CD4-positive, alpha-beta T cell treated with Interleukin-15 for 4 hours (primary cell): ENCODE results near the gene CAB39.
A peak's percentile ranks its signal among the peaks of the same experiment; 100 is the strongest.

Source experiments
- DNase-seq: peaks from one replicate; pipeline ENCODE4 v3.0.0-alpha.2; 2020; ENCODE audit warnings: low spot score

Gene CAB39

DNA sequence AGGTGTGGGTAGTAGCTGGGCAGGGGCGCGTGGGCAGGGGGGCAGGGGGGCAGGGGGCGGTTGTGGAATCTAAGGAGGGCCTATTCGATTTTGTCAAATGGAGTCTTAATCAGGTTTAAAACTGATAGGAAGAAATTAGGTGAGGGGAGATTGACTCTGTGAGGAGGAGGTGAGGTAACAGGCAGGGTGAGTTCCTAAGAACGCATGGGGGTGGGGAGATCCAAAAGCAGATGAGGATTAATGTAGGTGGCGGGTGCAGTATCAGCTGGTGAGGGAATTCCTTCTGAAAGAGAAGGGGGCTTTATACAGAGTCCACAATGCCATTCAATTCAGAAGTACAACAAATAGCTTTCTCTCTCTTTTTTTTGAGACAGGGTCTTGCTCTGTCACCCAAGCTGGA is 72.7 kb downstream of the CAB39 start:
- no peak for DNase-seq

- DNase-seq = no peak
Measured at GRCh38 chr2:230787101-230787500, 74.5 kb downstream of the CAB39 start.

DNA sequence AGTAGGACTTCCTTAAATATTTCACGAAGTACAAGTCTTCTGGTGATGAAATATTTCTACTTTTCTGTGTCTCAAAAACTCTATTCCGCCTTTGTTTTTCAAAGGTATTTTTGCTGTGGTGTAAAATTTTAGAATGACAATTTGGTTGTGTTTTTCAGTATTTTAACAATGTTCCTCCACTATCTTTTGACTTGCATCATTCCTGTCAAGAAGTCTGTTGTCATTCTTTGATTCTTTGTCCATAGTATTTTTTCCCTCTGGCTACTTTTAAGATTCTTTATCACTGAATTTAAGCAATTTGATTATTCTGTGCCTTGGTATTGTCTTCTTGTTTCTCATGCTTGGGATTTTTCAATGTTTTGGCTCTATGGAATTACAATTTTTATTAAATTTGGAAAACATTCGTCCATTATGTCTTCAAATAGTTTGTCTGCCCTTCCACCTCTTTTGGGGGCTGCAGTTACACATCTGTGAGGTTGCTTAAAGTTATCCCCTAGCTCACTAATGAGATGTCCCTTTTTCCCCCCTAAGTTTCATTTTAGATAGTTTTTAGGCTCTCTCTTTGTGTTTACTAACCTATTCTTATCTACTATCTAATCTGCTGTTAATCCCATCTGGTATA is 76.0 kb downstream of the CAB39 start:
- DNase-seq = no peak

GRCh38 chr2:230790981-230791380 is 78.3 kb downstream of the CAB39 start:
- DNase-seq = no peak

DNA sequence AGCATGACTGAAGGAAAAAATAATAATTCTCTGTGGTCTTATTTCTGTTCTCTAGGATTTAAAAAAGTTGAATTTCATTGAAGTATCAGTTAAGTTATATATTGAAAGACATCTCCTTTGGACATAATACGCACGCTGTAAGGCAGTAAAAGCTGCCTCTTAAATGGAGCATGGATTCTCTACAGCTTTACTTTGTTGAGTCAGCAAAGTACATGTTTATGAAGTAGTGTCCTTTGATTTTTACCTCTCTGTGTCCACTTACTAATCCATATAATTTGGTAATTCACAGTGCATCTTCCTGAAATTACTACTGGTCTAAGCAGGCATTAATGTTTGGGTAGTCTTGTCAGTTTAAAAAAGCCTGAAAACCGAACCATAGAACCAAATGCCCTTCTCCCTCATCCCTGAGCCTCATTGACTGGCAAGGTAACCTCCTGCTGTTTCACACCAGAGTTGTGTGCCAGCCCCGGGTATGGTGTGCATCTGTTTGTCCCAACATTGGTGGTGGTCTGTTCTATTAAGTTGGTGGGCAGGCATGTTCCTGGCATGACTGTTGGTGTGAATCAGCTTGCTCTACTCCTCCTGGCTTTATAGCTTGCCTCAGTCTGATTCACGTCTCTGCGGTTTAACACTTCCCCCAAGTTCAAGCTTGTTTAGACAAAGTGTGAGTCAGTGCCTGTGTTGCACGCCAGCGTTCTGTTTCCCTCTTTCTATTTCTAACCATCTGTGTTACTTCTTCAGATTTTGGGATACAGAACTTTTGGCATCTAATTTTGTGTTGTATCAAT is 81.1 kb downstream of the CAB39 start:
- peak; percentile 81 for DNase-seq

DNA sequence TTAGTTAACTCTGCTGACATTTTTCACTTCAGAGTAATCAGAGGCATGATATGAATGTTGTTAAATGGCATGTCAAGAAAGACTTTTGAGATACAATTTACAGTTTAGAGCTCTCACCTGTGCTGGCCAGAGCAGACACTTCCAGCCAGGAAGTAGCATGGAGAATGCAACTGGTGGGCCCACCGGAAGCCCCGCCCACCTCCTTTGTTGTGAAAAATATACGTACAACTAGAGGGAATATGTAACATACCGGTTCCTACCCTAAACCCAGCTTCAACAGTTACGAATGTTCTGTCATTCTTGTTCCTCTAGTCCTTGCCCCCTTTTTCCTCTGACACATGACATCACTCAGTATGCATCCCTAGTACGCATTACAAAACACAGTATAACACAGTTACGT is 81.9 kb downstream of the CAB39 start:
- no peak for DNase-seq

- DNase-seq = no peak
Measured at GRCh38 chr2:230795856-230796255, 83.2 kb downstream of the CAB39 start.

- DNase-seq = no peak
Measured at GRCh38 chr2:230796280-230796862, 83.7 kb downstream of the CAB39 start.

DNA sequence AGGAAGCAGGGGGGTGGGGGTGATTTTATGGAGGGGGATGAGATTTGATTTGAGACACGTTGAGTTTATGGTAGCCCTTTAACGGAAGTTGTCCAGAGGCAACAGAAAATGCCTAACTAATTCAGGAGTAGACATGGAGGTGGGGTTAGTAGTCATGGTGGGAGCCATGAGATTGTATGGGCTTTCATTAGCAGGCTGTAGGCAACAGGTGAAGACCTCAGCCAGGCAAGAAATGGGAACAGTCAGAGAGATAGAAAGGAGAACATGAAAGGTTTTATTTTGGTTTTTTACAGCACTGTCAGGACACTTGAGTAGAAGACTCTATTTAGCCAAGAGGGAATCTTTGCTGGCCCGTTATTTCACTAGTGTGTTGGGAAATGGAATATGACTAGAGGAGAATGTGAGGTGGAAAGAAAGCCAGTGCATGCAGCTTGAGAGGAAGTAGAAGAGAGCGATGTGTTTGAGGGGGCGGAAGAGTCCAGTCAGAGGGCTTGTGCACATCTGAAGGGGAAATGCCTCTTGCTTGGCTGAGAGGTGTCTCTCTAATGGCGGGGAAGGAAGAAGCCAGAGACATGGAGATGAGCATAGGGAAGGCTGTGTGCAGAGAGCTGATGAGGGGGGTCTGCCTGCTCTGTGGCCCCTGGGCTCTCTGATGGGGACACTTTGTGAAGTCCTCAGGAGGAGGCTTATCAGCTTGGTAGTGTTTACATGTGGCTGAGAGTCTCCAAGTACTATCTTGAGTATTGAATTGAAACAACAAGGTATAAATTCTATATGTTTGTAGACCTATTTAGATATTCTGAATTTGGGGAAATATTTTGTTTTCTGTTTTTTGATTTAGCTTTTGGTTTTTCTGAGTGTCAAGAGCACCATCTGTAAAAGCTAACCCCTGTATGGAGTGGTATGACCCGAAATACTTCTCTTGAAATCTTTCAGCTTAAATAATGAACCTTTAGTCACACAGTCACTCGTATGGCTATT is 85.2 kb downstream of the CAB39 start:
- no peak for DNase-seq

DNA sequence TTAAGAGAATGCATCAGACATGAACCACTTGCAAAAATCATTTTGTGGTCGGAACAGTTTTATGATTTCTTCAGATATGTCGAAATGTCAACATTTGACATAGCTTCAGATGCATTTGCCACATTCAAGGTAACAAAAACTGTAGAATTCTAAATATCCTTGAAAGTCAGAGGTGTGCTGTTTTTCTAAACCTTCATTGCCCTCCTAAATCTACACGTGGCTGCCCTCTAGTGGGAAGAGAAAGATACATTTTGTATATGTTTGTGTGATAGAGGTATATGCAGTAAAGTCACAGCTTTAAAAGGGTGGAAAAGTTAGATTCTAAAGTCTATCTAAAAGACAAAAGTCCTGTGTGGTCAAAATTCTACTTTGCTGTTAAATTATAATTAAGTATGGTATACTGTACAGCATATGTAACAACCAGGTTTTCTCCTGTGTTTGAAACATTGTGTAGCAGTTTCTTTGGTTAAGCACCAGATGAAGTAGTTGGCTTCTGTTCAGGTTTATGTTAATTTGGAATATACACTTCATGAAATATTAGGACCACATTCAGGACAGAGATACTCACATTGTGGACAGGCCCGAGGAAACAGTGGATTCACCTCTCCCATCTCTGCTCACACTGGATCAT is 86.2 kb downstream of the CAB39 start:
- peak; percentile 80 for DNase-seq

DNA sequence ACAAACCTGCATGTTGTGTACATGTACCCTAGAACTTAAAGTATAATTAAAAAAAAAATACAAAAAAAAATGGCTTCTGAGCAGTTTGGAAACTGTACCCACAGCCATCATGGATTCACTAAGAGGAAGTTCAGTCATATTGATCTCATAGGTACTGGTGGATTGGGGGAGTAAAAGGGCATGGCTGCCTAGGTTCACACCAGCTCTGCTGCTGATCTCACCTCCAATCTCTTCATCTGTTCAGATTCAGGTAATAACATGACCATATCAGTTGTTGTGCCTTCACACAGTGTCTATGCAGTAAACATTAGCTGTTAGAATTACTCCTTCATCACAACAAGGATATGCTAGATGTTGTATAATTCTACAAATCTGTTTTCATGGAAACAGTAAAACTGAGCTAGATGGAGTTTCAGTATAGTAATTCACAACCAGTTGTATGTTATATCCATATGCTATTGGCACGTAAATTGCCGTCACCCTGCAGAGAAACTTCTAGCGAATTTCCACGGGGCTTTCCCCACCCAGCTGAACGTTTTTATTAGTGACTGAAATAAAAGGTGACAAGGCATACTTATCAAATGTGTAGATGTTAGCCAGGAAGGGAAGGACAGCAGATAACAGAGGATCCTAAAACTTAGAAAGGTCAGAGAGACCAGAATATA is 92.8 kb downstream of the CAB39 start:
- DNase-seq = no peak

- no peak for DNase-seq
Measured at GRCh38 chr2:230807729-230808128, 95.1 kb downstream of the CAB39 start.

- no peak for DNase-seq
Measured at GRCh38 chr2:230809015-230809414, 96.4 kb downstream of the CAB39 start.

DNA sequence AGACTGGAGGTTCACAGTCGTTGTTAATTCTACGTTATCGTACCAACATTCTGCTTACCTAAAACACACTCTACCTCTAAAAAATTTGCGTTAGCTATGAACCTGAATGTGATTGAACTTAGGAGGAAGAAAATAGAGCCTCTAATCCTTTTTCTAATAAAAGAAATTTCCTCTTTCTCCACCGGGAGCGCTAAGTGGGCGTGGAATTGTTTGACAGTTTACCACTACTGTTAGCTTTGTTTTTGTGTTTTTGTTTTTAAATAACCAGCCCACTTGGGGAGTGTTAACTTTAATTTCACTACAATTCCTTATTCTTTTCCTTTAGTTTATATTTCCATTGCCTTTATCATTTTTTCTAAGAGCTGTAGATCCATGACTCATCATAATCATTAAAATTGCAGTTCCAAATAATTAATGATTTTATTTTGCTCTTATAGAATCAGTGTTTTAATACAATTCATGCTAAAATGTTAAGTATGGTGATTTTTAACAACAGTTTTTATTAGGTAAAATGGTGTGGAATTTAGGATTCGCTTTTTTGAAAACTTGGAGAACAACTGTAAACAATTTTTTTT is 97.1 kb downstream of the CAB39 start:
- no peak for DNase-seq

DNA sequence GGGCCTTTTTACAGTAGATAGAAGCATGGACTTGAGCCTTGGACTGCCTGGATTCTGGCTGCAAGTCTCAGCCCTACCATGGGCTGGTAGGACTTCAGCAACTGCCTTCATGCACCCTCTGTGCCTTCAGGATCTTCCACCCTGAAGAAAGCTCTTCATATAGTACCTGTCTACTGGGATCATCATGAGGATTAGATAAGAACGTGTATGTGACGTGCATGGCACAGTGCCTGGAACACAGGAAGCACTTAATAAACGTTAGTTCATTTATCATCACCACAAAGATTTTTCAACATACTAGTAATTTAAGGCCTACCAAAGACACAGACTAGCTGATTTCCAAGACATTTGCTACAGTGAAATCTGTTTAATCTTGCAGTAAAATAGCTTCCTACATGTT is 98.9 kb downstream of the CAB39 start:
- no peak for DNase-seq

DNA sequence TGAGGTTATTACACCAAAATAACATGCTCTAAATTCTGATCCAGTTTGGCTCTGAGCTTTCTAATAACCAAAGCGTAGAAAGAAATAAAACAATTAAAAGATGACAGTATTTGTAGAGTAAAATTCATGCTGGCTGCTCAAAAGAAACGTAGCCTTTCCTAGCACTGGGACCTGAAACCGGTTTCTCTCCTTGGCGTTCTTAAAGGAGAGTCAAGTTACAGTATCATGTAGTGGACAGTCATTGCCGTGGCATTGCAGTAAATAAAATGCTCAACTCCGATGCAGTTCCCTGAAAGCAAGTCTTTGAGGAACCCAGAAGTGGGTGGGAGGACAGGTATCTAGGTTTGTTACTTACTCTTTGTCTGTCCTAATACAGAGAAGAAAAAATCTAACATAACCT is 99.4 kb downstream of the CAB39 start:
- no peak for DNase-seq

DNA sequence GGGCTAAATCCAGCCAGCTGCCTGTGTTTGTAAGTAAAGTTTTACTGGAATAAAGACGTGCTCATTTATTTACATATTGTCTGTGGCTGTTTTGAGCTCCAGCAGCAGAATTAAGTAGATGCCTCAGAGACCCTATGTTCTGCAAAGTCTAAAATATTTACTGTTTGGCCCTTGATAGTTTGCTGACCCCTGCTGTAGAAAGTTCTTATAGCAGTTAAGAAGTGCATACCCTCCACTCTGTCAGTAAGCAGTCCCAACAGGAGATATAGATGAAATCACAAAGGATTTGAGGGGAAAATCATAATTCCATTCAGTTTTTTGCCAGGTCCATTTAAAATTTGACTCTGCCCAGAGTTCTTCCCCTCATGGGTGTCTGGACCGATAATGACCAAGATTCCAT is 102.0 kb downstream of the CAB39 start:
- no peak for DNase-seq

- no peak for DNase-seq
Measured at GRCh38 chr2:230815088-230815487, 102.4 kb downstream of the CAB39 start.

DNA sequence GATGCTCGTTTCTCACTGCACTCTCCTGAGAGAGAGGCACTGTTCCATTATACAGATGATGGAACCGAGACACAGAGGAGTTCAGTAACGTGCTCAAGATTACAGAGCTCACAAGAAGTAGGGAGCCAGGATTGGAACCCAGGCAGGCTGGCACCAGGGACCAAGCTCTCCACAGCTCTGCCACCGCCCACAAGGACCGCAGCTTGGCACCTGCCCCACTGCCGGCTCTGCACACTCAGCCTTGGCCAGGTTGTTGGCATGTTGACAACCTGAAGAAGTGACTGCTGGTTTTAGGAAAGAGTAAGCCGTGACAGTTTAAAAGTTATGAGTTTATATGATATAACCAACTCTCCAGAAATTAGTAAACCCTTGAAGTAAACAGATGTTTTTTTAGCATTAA is 104.1 kb downstream of the CAB39 start:
- DNase-seq = no peak

- no peak for DNase-seq
Measured at GRCh38 chr2:230819433-230819832, 106.8 kb downstream of the CAB39 start.
